GM19463 (cell line): ENCODE data around the gene MFSD11.
"Not testable (repeated sequence)": the region's sequence is repeated elsewhere in the genome, so short reads cannot be mapped to it uniquely, and the experiment has no call there.

Source experiments
- ATAC-seq: cut with Tn5 transposase; IDR thresholded peaks from one replicate; pipeline ENCODE4 v1.9.1; 2021; ENCODE audit warnings: mild to moderate bottlenecking, moderate library complexity; ENCODE audit not compliant: unreplicated experiment

Gene MFSD11

GRCh38 chr17:76745785-76746184 is 7.9 kb downstream of the MFSD11 start:
- ATAC-seq, result not testable (repeated sequence)

- ATAC-seq, result no peak
These were observed 9.9 kb downstream of the MFSD11 start for GRCh38 chr17:76747716-76748363.

GRCh38 chr17:76748657-76749056 is 10.7 kb downstream of the MFSD11 start:
- ATAC-seq, result no peak

- no peak for ATAC-seq
These were observed 13.6 kb downstream of the MFSD11 start for GRCh38 chr17:76751416-76751993.

GRCh38 chr17:76752006-76752405 is 14.1 kb downstream of the MFSD11 start:
- ATAC-seq, result no peak

- ATAC-seq, result no peak
These were observed 15.4 kb downstream of the MFSD11 start for GRCh38 chr17:76753061-76753961.

- ATAC-seq, result no peak
These were observed 17.4 kb downstream of the MFSD11 start for GRCh38 chr17:76755285-76755684.

GRCh38 chr17:76757256-76757655 is 19.3 kb downstream of the MFSD11 start:
- ATAC-seq, result no peak

GRCh38 chr17:76758570-76758969 is 20.7 kb downstream of the MFSD11 start:
- ATAC-seq, result no peak

- no peak for ATAC-seq
These were observed 35.1 kb downstream of the MFSD11 start for GRCh38 chr17:76772842-76773525.

GRCh38 chr17:76775021-76775600 is 37.2 kb downstream of the MFSD11 start:
- no peak for ATAC-seq

- ATAC-seq, result no peak
These were observed 43.4 kb downstream of the MFSD11 start for GRCh38 chr17:76781056-76781982.

- no peak for ATAC-seq
These were observed 45.2 kb downstream of the MFSD11 start for GRCh38 chr17:76783146-76783545.

- ATAC-seq, result no peak
These were observed 47.0 kb downstream of the MFSD11 start for GRCh38 chr17:76784926-76785325.

- ATAC-seq, result not testable (repeated sequence)
These were observed 49.9 kb downstream of the MFSD11 start for GRCh38 chr17:76787866-76788265.

GRCh38 chr17:76789235-76789788 is 51.4 kb downstream of the MFSD11 start:
- no peak for ATAC-seq

- no peak for ATAC-seq
These were observed 53.4 kb downstream of the MFSD11 start for GRCh38 chr17:76791053-76791980.

GRCh38 chr17:76792348-76792747 is 54.4 kb downstream of the MFSD11 start:
- no peak for ATAC-seq
